ENCODE data around the gene TLE2. TPM values are rescaled to one million over a fixed set of nuclear protein-coding genes. Genes with fewer than 3 reads are reported as not detected.
"Not testable (repeated sequence)": the region's sequence is repeated elsewhere in the genome, so short reads cannot be mapped to it uniquely, and the experiment has no call there.

The TLE2 gene
- total RNA-seq, 1 experiment from 2014 or later = 7.7 TPM

GRCh38 chr19:3038214-3038613, 9.1 kb upstream of the TLE2 start:
- Histone ChIP-seq H2AFZ (ENCODE audit: low read length) (no peak overlapping the region), H3F3A (ENCODE audit: low read length, unreplicated experiment) (no peaks in the 10 kb centered on the region), H3K9me3 (ENCODE audit: low read length) (no peaks in the 10 kb centered on the region), H4K20me1 (ENCODE audit: low read length) (no peaks in the 10 kb centered on the region), H3K36me3 (ENCODE audit: low read depth, low read length) (no peaks in the 10 kb centered on the region), H3K27me3 (ENCODE audit: low read length) (no peaks in the 10 kb centered on the region), H3K79me2 (ENCODE audit: low read length) (no peaks in the 10 kb centered on the region), H3K9me2 (replicated peaks; ENCODE audit: low read length) (no peaks in the 10 kb centered on the region), H3K4me1 (ENCODE audit: insufficient read depth, low read length) (peaks cover 13% of the 10 kb centered on the region), H3K9ac (ENCODE audit: low read length) (no peak overlapping the region), H3K4me3 (ENCODE audit: low read length) (no peak overlapping the region), H3K27ac (ENCODE audit: low read length) (no peak overlapping the region), H3K4me2 (ENCODE audit: low read length) (no peak overlapping the region)
- no peak for TF ChIP-seq EZH2phosphoT487 (IDR thresholded peaks at IDR 0.05; ENCODE audit: borderline replicate concordance, low read length)
- TF ChIP-seq EZH2 (IDR thresholded peaks at IDR 0.05; ENCODE audit: low read length, unreplicated experiment) = no peak
- TF ChIP-seq CTCF (conservative IDR thresholded peaks at IDR 0.05; ENCODE audit: low read depth, low read length) = no peak
- ChIA-PET POLR2A (ENCODE audit: unreplicated experiment) (no interaction called here), CTCF (interaction anchor here (1.2 kb wide), 1 partner anchor 88 kb away, joined by 5 read pairs; no protein-coding TSS in a partner anchor)
- intact Hi-C loops (cut with micrococcal nuclease) = no loop called here
- ATAC-seq = no peak
- DNase-seq = no peak
- no TSS peak for BruUV-seq (replicated peaks)

- H3K79me2 ChIP-seq (ENCODE audit: low read length); intact Hi-C loops (cut with micrococcal nuclease); H3K27ac ChIP-seq (ENCODE audit: low read length); H3F3A ChIP-seq (ENCODE audit: low read length, unreplicated experiment); H2AFZ ChIP-seq (ENCODE audit: low read length); DNase-seq; H3K9me3 ChIP-seq (ENCODE audit: low read length); POLR2A ChIA-PET (ENCODE audit: unreplicated experiment); BruUV-seq (replicated peaks); H3K27me3 ChIP-seq (ENCODE audit: low read length); H3K9ac ChIP-seq (ENCODE audit: low read length); H3K9me2 ChIP-seq (replicated peaks; ENCODE audit: low read length); H4K20me1 ChIP-seq (ENCODE audit: low read length); H3K36me3 ChIP-seq (ENCODE audit: low read depth, low read length); ATAC-seq: not testable (repeated sequence)
- peak overlapping the region; percentile 85; the same call in 1 of the 2 replicates for H3K4me3 ChIP-seq (ENCODE audit: low read length)
- CTCF ChIA-PET = interaction anchor here (1.2 kb wide), 1 partner anchor 87 kb away, joined by 5 read pairs; no protein-coding TSS in a partner anchor
- H3K4me2 ChIP-seq (ENCODE audit: low read length) = peak overlapping the region; percentile 100
- H3K4me1 ChIP-seq (ENCODE audit: insufficient read depth, low read length) = peaks cover 13% of the 10 kb centered on the region
Observed at GRCh38 chr19:3036977-3037544, 8.0 kb upstream of the TLE2 start.

GRCh38 chr19:3036119-3036976, 7.3 kb upstream of the TLE2 start:
- H3K27ac ChIP-seq (ENCODE audit: low read length) = peak overlapping the region; percentile 62
- H3K4me1 ChIP-seq (ENCODE audit: insufficient read depth, low read length) = peaks cover 13% of the 10 kb centered on the region
- H3F3A ChIP-seq (ENCODE audit: low read length, unreplicated experiment) = no peaks in the 10 kb centered on the region
- no peaks in the 10 kb centered on the region for H3K79me2 ChIP-seq (ENCODE audit: low read length)
- peak overlapping the region; percentile 92 for H3K9ac ChIP-seq (ENCODE audit: low read length)
- peak overlapping the region; percentile 100 for H3K4me2 ChIP-seq (ENCODE audit: low read length)
- no peaks in the 10 kb centered on the region for H4K20me1 ChIP-seq (ENCODE audit: low read length)
- peak overlapping the region; percentile 98 for H2AFZ ChIP-seq (ENCODE audit: low read length)
- intact Hi-C loops (cut with micrococcal nuclease) = no loop called here
- POLR2A ChIA-PET (ENCODE audit: unreplicated experiment) = interaction anchor here (0.5 to 1.2 kb wide), 8 partner anchors 15 to 136 kb away, joined by 3 to 8 read pairs (median 5); partner anchors contain the start of gene ZNF57
- no TSS peak for BruUV-seq (replicated peaks)
- no peaks in the 10 kb centered on the region for H3K27me3 ChIP-seq (ENCODE audit: low read length)
- DNase-seq (peak; percentile 84), ATAC-seq (peak; percentile 75)
- peak overlapping the region; percentile 85 for H3K4me3 ChIP-seq (ENCODE audit: low read length)
- CTCF ChIA-PET = interaction anchor here (0.6 to 0.8 kb wide), 2 partner anchors 20 to 83 kb away, joined by 3 read pairs; no protein-coding TSS in a partner anchor
- TF ChIP-seq EZH2phosphoT487 (IDR thresholded peaks at IDR 0.05; ENCODE audit: borderline replicate concordance, low read length) (no peak), CTCF (conservative IDR thresholded peaks at IDR 0.05; ENCODE audit: low read depth, low read length) (peak; percentile 34; the same call in 1 of the 2 replicates)
- no peaks in the 10 kb centered on the region for H3K9me3 ChIP-seq (ENCODE audit: low read length)
- no peaks in the 10 kb centered on the region for H3K36me3 ChIP-seq (ENCODE audit: low read depth, low read length)
- H3K9me2 ChIP-seq (replicated peaks; ENCODE audit: low read length) = no peaks in the 10 kb centered on the region
